Measurements from ENCODE around the gene MGLL. TPM values are rescaled to one million over a fixed set of nuclear protein-coding genes. Genes with fewer than 3 reads are reported as not detected.
A peak's percentile ranks its signal among the peaks of the same experiment; 100 is the strongest.

Gene MGLL
- total RNA-seq, 1 donor from 2014 or later: 9.4 TPM

GRCh38 chr3:127800508-127800907, 21.8 kb downstream of the MGLL start:
- peaks cover 36% of the 10 kb centered on the region for H3K4me1 Mint-ChIP-seq (ENCODE audit: unreplicated experiment)
- no peaks in the 10 kb centered on the region for H3K9me3 Mint-ChIP-seq
- H3K27ac Mint-ChIP-seq: no peak overlapping the region

GRCh38 chr3:127799476-127800222, 22.7 kb downstream of the MGLL start:
- Mint-ChIP-seq H3K27ac (no peak overlapping the region), H3K9me3 (no peaks in the 10 kb centered on the region), H3K36me3 (peaks cover 3% of the 10 kb centered on the region), H3K4me1 (ENCODE audit: unreplicated experiment) (peaks cover 30% of the 10 kb centered on the region), H3K4me3 (no peak overlapping the region), H3K27me3 (peaks cover 3% of the 10 kb centered on the region)
- TF ChIP-seq, protein P1, sequence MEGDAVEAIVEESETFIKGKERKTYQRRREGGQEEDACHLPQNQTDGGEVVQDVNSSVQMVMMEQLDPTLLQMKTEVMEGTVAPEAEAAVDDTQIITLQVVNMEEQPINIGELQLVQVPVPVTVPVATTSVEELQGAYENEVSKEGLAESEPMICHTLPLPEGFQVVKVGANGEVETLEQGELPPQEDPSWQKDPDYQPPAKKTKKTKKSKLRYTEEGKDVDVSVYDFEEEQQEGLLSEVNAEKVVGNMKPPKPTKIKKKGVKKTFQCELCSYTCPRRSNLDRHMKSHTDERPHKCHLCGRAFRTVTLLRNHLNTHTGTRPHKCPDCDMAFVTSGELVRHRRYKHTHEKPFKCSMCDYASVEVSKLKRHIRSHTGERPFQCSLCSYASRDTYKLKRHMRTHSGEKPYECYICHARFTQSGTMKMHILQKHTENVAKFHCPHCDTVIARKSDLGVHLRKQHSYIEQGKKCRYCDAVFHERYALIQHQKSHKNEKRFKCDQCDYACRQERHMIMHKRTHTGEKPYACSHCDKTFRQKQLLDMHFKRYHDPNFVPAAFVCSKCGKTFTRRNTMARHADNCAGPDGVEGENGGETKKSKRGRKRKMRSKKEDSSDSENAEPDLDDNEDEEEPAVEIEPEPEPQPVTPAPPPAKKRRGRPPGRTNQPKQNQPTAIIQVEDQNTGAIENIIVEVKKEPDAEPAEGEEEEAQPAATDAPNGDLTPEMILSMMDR (conservative IDR thresholded peaks at IDR 0.05): no peak
- DNase-seq (ENCODE audit: extremely low spot score, unreplicated experiment): no peak

More at GRCh38 chr3:127800508-127800907, 21.8 kb downstream of the MGLL start:
- no peak for DNase-seq (ENCODE audit: extremely low spot score, unreplicated experiment)
- Mint-ChIP-seq H3K4me3 (no peak overlapping the region), H3K36me3 (peaks cover 3% of the 10 kb centered on the region), H3K27me3 (peaks cover 3% of the 10 kb centered on the region)
- TF ChIP-seq, protein P1 (conservative IDR thresholded peaks at IDR 0.05): no peak

GRCh38 chr3:127798716-127799115, 23.6 kb downstream of the MGLL start:
- H3K4me1 Mint-ChIP-seq (ENCODE audit: unreplicated experiment): peaks cover 23% of the 10 kb centered on the region

GRCh38 chr3:127796831-127797150, 25.5 kb downstream of the MGLL start:
- DNase-seq (ENCODE audit: extremely low spot score, unreplicated experiment): no peak
- peaks cover 27% of the 10 kb centered on the region for H3K4me1 Mint-ChIP-seq (ENCODE audit: unreplicated experiment)
- TF ChIP-seq, protein P1 (conservative IDR thresholded peaks at IDR 0.05): no peak
- no peaks in the 10 kb centered on the region for H3K9me3 Mint-ChIP-seq
- H3K27me3 Mint-ChIP-seq: peaks cover 3% of the 10 kb centered on the region
- peaks cover 3% of the 10 kb centered on the region for H3K36me3 Mint-ChIP-seq
- H3K4me3 Mint-ChIP-seq: peak overlapping the region; percentile 2
- no peak overlapping the region for H3K27ac Mint-ChIP-seq

More at GRCh38 chr3:127798716-127799115, 23.6 kb downstream of the MGLL start:
- Mint-ChIP-seq H3K27ac (no peak overlapping the region), H3K4me3 (no peak overlapping the region), H3K36me3 (peaks cover 3% of the 10 kb centered on the region), H3K9me3 (no peaks in the 10 kb centered on the region), H3K27me3 (peaks cover 3% of the 10 kb centered on the region)
- TF ChIP-seq, protein P1 (conservative IDR thresholded peaks at IDR 0.05): no peak
- DNase-seq (ENCODE audit: extremely low spot score, unreplicated experiment): no peak

DNA sequence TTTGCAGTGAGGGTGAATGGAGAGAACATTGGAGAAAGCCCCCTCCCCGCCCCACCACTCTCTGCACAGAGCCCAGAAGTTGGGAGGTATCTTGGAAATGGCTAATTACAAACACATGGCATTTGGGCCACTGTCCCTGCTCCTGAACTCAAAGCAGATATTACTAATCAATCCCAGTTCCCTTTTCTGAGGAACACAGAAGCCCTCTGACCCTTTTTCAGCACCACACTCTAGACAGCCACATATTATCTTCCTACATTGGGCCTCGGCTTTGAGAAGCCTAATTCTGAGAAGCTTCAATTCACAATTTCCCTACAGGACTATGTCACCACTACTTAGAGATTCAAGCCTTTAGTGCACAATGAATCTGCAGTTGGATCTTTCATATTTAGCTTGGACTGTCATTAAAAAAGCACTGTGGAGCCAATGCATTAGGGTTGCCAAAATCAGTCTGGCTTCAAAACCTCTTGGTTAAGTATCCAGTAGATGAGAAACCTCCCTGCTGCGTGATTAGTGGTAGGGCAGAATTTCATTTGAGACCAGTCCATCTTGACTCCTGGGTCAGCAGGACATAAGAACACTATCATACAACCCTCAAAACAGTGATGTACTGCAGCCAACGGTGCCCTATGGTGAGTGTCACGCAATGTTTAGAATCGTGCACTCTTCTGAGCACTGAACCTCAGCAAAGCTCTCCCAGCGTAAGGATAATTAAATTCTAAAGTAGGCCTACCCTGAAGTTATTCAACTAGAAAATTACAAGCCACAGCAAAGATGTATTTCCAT, 26.1 kb downstream of the MGLL start:
- TF ChIP-seq, protein P1 (conservative IDR thresholded peaks at IDR 0.05): no peak
- H3K4me1 Mint-ChIP-seq (ENCODE audit: unreplicated experiment): peaks cover 32% of the 10 kb centered on the region
- no peak overlapping the region for H3K27ac Mint-ChIP-seq
- DNase-seq (ENCODE audit: extremely low spot score, unreplicated experiment): no peak
- H3K4me3 Mint-ChIP-seq: peak overlapping the region; percentile 2
- H3K9me3 Mint-ChIP-seq: no peaks in the 10 kb centered on the region
- H3K27me3 Mint-ChIP-seq: peaks cover 3% of the 10 kb centered on the region
- peaks cover 3% of the 10 kb centered on the region for H3K36me3 Mint-ChIP-seq
